Stimulated activated CD4-positive, alpha-beta T cell treated with anti-CD3 and anti-CD28 coated beads, Interleukin-2, amount 100 ng/mL, for 4 hours (primary cell): ENCODE data around the gene CATSPERZ.

Experiments used
- DNase-seq: peaks from one replicate; pipeline ENCODE4 v3.0.0-alpha.2; 2020; ENCODE audit warnings: low read depth

The CATSPERZ gene

GRCh38 chr11:64285885-64286800 lies 14.0 kb upstream of the CATSPERZ start:
- DNase-seq = no peak

GRCh38 chr11:64286801-64287159 lies 13.4 kb upstream of the CATSPERZ start:
- no peak for DNase-seq

- DNase-seq = no peak
Observed at GRCh38 chr11:64287676-64288352, 12.3 kb upstream of the CATSPERZ start.

GRCh38 chr11:64288353-64288750 lies 11.8 kb upstream of the CATSPERZ start:
- DNase-seq = no peak

GRCh38 chr11:64289002-64289564 lies 11.1 kb upstream of the CATSPERZ start:
- DNase-seq = no peak

GRCh38 chr11:64290352-64291261 lies 9.6 kb upstream of the CATSPERZ start:
- DNase-seq = no peak

GRCh38 chr11:64291262-64291751 lies 8.9 kb upstream of the CATSPERZ start, which contains the start of gene KCNK4:
Gene KCNK4 (plus strand): TSS chr11:64291302. CDS start chr11:64293019, 1,717 bp downstream.
- no peak for DNase-seq

- DNase-seq = no peak
Observed at GRCh38 chr11:64291752-64292459, 8.3 kb upstream of the CATSPERZ start.

GRCh38 chr11:64292460-64293254 lies 7.5 kb upstream of the CATSPERZ start:
- no peak for DNase-seq

- no peak for DNase-seq
Observed at GRCh38 chr11:64294774-64295173, 5.4 kb upstream of the CATSPERZ start.

GRCh38 chr11:64295760-64296159 lies 4.4 kb upstream of the CATSPERZ start:
- no peak for DNase-seq

- DNase-seq = no peak
Observed at GRCh38 chr11:64296236-64296635, 3.9 kb upstream of the CATSPERZ start.

GRCh38 chr11:64296830-64297698 lies 3.1 kb upstream of the CATSPERZ start:
- no peak for DNase-seq

- DNase-seq = no peak
Observed at GRCh38 chr11:64297699-64298358, 2.3 kb upstream of the CATSPERZ start.

- DNase-seq = no peak
Observed at GRCh38 chr11:64298966-64299846, 952 bp upstream of the CATSPERZ start.

GRCh38 chr11:64303109-64304031 lies 3.2 kb downstream of the CATSPERZ start:
- DNase-seq = no peak

- no peak for DNase-seq
Observed at GRCh38 chr11:64304032-64304315, 3.8 kb downstream of the CATSPERZ start.
